ENCODE results near the gene MGAT5B. TPM values are rescaled to one million over a fixed set of nuclear protein-coding genes. Genes with fewer than 3 reads are reported as not detected.

MGAT5B gene
- total RNA-seq, 1 donor: 0.36 TPM

- no peak for DNase-seq (ENCODE audit: insufficient read length, low spot score, missing footprints)
- no peaks in the 10 kb centered on the region for H3K79me2 ChIP-seq (ENCODE audit: insufficient read depth, low read length)
- no peaks in the 10 kb centered on the region for H3K9me3 ChIP-seq (ENCODE audit: low read depth, low read length)
- no peak for TF ChIP-seq CTCF (IDR thresholded peaks at IDR 0.05; ENCODE audit: extremely low read depth, low read depth, low read length)
- H3K4me2 ChIP-seq (ENCODE audit: insufficient read depth, low read length): no peak overlapping the region
- no peak overlapping the region for H3K27ac ChIP-seq (ENCODE audit: low read depth, low read length)
- no peaks in the 10 kb centered on the region for H3K4me1 ChIP-seq (ENCODE audit: insufficient read depth, low read length)
- H4K20me1 ChIP-seq (ENCODE audit: insufficient read depth, low read length): no peaks in the 10 kb centered on the region
- H3K36me3 ChIP-seq (ENCODE audit: insufficient read depth, low read length): no peaks in the 10 kb centered on the region
- peaks cover 53% of the 10 kb centered on the region for H3K27me3 ChIP-seq (ENCODE audit: insufficient read depth, low read length)
- no peak overlapping the region for H3K4me3 ChIP-seq (ENCODE audit: insufficient read depth, low read length)
- H2AFZ ChIP-seq (ENCODE audit: low read length): no peak overlapping the region
Measured at GRCh38 chr17:76966016-76966415, 97.8 kb downstream of the MGAT5B start.

GRCh38 chr17:76966486-76967181, 98.4 kb downstream of the MGAT5B start:
- Histone ChIP-seq H3K4me3 (ENCODE audit: insufficient read depth, low read length) (no peak overlapping the region), H3K79me2 (ENCODE audit: insufficient read depth, low read length) (no peaks in the 10 kb centered on the region), H3K27ac (ENCODE audit: low read depth, low read length) (no peak overlapping the region), H2AFZ (ENCODE audit: low read length) (no peak overlapping the region), H4K20me1 (ENCODE audit: insufficient read depth, low read length) (no peaks in the 10 kb centered on the region), H3K36me3 (ENCODE audit: insufficient read depth, low read length) (no peaks in the 10 kb centered on the region), H3K27me3 (ENCODE audit: insufficient read depth, low read length) (peaks cover 55% of the 10 kb centered on the region), H3K9me3 (ENCODE audit: low read depth, low read length) (no peaks in the 10 kb centered on the region), H3K4me1 (ENCODE audit: insufficient read depth, low read length) (no peaks in the 10 kb centered on the region), H3K4me2 (ENCODE audit: insufficient read depth, low read length) (no peak overlapping the region)
- no peak for TF ChIP-seq CTCF (IDR thresholded peaks at IDR 0.05; ENCODE audit: extremely low read depth, low read depth, low read length)
- DNase-seq (ENCODE audit: insufficient read length, low spot score, missing footprints): no peak

- H3K4me1 ChIP-seq (ENCODE audit: insufficient read depth, low read length): no peaks in the 10 kb centered on the region
- H3K4me3 ChIP-seq (ENCODE audit: insufficient read depth, low read length): no peak overlapping the region
- TF ChIP-seq CTCF (IDR thresholded peaks at IDR 0.05; ENCODE audit: extremely low read depth, low read depth, low read length): no peak
- H2AFZ ChIP-seq (ENCODE audit: low read length): no peak overlapping the region
- DNase-seq (ENCODE audit: insufficient read length, low spot score, missing footprints): no peak
- no peaks in the 10 kb centered on the region for H3K9me3 ChIP-seq (ENCODE audit: low read depth, low read length)
- no peaks in the 10 kb centered on the region for H3K79me2 ChIP-seq (ENCODE audit: insufficient read depth, low read length)
- no peaks in the 10 kb centered on the region for H4K20me1 ChIP-seq (ENCODE audit: insufficient read depth, low read length)
- no peak overlapping the region for H3K27ac ChIP-seq (ENCODE audit: low read depth, low read length)
- no peak overlapping the region for H3K4me2 ChIP-seq (ENCODE audit: insufficient read depth, low read length)
- H3K27me3 ChIP-seq (ENCODE audit: insufficient read depth, low read length): peaks cover 57% of the 10 kb centered on the region
- H3K36me3 ChIP-seq (ENCODE audit: insufficient read depth, low read length): no peaks in the 10 kb centered on the region
Measured at GRCh38 chr17:76967762-76968161, 99.6 kb downstream of the MGAT5B start.

GRCh38 chr17:76968707-76969597, 100.7 kb downstream of the MGAT5B start:
- no peak for TF ChIP-seq CTCF (IDR thresholded peaks at IDR 0.05; ENCODE audit: extremely low read depth, low read depth, low read length)
- Histone ChIP-seq H3K79me2 (ENCODE audit: insufficient read depth, low read length) (no peaks in the 10 kb centered on the region), H3K4me1 (ENCODE audit: insufficient read depth, low read length) (no peaks in the 10 kb centered on the region), H3K27me3 (ENCODE audit: insufficient read depth, low read length) (peaks cover 55% of the 10 kb centered on the region), H4K20me1 (ENCODE audit: insufficient read depth, low read length) (no peaks in the 10 kb centered on the region), H3K4me3 (ENCODE audit: insufficient read depth, low read length) (no peak overlapping the region), H3K27ac (ENCODE audit: low read depth, low read length) (no peak overlapping the region), H3K9me3 (ENCODE audit: low read depth, low read length) (no peaks in the 10 kb centered on the region), H3K4me2 (ENCODE audit: insufficient read depth, low read length) (no peak overlapping the region), H2AFZ (ENCODE audit: low read length) (no peak overlapping the region), H3K36me3 (ENCODE audit: insufficient read depth, low read length) (no peaks in the 10 kb centered on the region)
- DNase-seq (ENCODE audit: insufficient read length, low spot score, missing footprints): no peak

Data from osteoblast (primary cell).